GM20000 (cell line): ENCODE data around the gene TRAPPC12.

Experiments used
- DNase-seq: peaks from one replicate; pipeline ENCODE4 v3.0.0; 2012; ENCODE audit warnings: low spot score
- CTCF ChIP-seq: IDR thresholded peaks from 2 replicates; pipeline ENCODE4 v1.5.1; 2012; ENCODE audit warnings: mild to moderate bottlenecking, control low read depth; ENCODE audit errors: extremely low read depth, missing control alignments

The TRAPPC12 gene

GRCh38 chr2:3426615-3427014, 47.1 kb downstream of the TRAPPC12 start:
- DNase-seq, result no peak
- TF ChIP-seq CTCF, result no peak

- no peak for DNase-seq
- no peak for TF ChIP-seq CTCF
These were observed 47.8 kb downstream of the TRAPPC12 start for GRCh38 chr2:3427272-3427671.

GRCh38 chr2:3428577-3428976, 49.1 kb downstream of the TRAPPC12 start:
- TF ChIP-seq CTCF, result no peak
- DNase-seq, result no peak

- TF ChIP-seq CTCF, result no peak
- DNase-seq, result no peak
These were observed 49.6 kb downstream of the TRAPPC12 start for GRCh38 chr2:3429066-3429610.

GRCh38 chr2:3430172-3430571, 50.7 kb downstream of the TRAPPC12 start:
- DNase-seq, result no peak
- no peak for TF ChIP-seq CTCF

- no peak for TF ChIP-seq CTCF
- DNase-seq, result no peak
These were observed 51.4 kb downstream of the TRAPPC12 start for GRCh38 chr2:3430740-3431490.

- TF ChIP-seq CTCF, result no peak
- no peak for DNase-seq
These were observed 52.6 kb downstream of the TRAPPC12 start for GRCh38 chr2:3432067-3432466.
